ENCODE results near the gene LIM2. TPM values are rescaled to one million over a fixed set of nuclear protein-coding genes. Genes with fewer than 3 reads are reported as not detected.
A peak's percentile ranks its signal among the peaks of the same experiment; 100 is the strongest.

Gene LIM2
- polyA plus RNA-seq, 2 of the 4 experiments (the other 2 are of a cell fraction), result not detected

DNA sequence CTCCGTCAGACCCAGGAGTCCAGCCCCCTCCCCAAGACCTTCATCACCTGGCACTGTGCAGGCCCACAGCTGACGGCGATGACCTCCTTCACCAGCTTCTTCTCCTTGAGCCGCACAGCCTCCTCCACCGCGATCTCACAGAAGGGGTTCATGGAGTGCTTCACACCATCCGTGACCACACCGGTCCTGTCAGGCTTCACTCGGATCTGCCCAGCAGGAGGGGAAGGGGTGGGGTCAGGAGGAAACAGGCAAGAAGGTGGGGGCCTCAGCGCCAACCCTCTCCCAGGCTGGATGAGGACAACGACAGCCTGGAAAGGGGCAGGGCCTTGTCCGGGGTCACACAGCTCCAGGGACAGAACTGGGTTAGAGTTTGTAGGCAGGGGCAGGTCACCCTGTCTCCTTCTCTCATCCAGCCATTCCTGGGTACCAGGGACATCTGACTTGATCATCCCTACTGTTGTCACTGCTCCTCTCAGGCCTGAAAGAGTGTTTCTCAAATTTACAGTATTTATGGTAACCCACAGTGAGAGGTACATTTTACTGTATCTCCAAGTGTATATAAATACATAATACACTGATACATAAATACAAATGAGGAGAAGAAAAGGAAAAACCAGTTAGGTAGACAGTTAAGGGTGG lies 33.6 kb downstream of the LIM2 start:
- ATAC-seq, result no peak
- Histone ChIP-seq H3K4me3 (no peak overlapping the region), H3K27ac (peak overlapping the region; percentile 9 to 58; a peak in 4 of 6 replicates), H3K9me3 (no peaks in the 10 kb centered on the region), H3K4me2 (no peak overlapping the region), H3K4me1 (peaks cover 44% of the 10 kb centered on the region)
- ChIA-PET CTCF (interaction anchor here (0.9 to 1.7 kb wide), 3 partner anchors 11 to 16 kb away, joined by 3 to 4 read pairs (median 3); partner anchors contain the start of gene VSIG10L), POLR2A (no interaction called here)
- no peak for FAIRE-seq
- TF ChIP-seq CHD2 (IDR thresholded peaks at IDR 0.05; ENCODE audit: low read length, partially characterized antibody) (no peak), FOSL2 (IDR thresholded peaks at IDR 0.05) (no peak), FOSL2 (CRISPR knock-in tag; IDR thresholded peaks at IDR 0.05) (no peak), HOXA7 (CRISPR knock-in tag; IDR thresholded peaks at IDR 0.05) (no peak), RAD21 (conservative IDR thresholded peaks at IDR 0.05 in 1 of 2, IDR thresholded peaks at IDR 0.05 in 1 of 2) (no peak), SREBF2 (IDR thresholded peaks at IDR 0.05) (no peak), JUNB (IDR thresholded peaks at IDR 0.05) (no peak), HDAC2 (IDR thresholded peaks at IDR 0.05) (no peak), JUN (IDR thresholded peaks at IDR 0.05) (no peak)
- TF ChIP-seq, protein P1, sequence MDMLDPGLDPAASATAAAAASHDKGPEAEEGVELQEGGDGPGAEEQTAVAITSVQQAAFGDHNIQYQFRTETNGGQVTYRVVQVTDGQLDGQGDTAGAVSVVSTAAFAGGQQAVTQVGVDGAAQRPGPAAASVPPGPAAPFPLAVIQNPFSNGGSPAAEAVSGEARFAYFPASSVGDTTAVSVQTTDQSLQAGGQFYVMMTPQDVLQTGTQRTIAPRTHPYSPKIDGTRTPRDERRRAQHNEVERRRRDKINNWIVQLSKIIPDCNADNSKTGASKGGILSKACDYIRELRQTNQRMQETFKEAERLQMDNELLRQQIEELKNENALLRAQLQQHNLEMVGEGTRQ (IDR thresholded peaks at IDR 0.05), result no peak
- DNase-seq (ENCODE audit: low read depth in 1 of 2, low spot score in 1 of 2), result no peak
- WGBS (ENCODE audit: missing lambda C conversion rate), result 87% methylated on average over 12 of the region's 12 CpGs

DNA sequence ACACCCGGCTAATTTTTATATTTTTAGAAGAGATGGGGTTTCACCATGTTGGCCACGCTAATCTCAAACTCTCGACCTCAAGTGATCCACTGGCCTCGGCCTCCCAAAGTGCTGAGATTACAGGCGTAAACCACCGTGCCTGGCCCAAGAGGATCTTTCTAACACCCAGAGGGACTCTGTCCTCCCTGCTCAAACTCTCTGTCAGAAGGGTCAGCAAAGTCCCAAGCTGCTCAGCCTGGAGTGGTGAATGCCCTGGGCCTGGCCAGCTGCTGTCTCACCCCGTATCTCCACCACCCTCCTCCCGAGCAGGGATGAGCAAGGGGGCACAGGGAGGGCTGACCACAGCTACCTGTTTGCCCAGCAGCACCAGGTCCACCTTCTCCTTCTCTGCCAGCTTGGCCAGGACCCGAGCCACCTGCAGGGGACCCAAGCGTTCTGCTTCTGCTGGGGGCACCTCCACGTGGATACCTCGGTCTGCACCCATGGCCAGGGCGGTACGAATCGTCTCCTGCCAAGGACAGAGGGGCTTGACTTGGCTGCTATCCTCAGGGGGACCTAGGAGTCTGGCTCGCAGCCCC lies 34.9 kb downstream of the LIM2 start:
- Histone ChIP-seq H3K9me3 (no peaks in the 10 kb centered on the region), H3K27ac (peak overlapping the region in 1 of 2 experiments; percentile 83; a peak in 3 of 6 replicates), H3K4me3 (no peak overlapping the region), H3K4me2 (no peak overlapping the region), H3K4me1 (peaks cover 32% of the 10 kb centered on the region)
- no peak for FAIRE-seq
- no peak for DNase-seq (ENCODE audit: low read depth in 1 of 2, low spot score in 1 of 2)
- POLR2A ChIA-PET, result interaction anchor here (4.2 kb wide), 1 partner anchor 13 kb away, joined by 42 read pairs; no protein-coding TSS in a partner anchor
- WGBS (ENCODE audit: missing lambda C conversion rate), result 90% methylated on average over 16 of the region's 16 CpGs
- CTCF ChIA-PET, result interaction anchor here (0.6 to 1.3 kb wide), 3 partner anchors 9 to 243 kb away, joined by 3 to 4 read pairs (median 4); no protein-coding TSS in a partner anchor
- TF ChIP-seq KDM5A (IDR thresholded peaks at IDR 0.05) (no peak), TP53 (CRISPR knock-in tag; IDR thresholded peaks at IDR 0.05) (no peak), EHF (CRISPR knock-in tag; IDR thresholded peaks at IDR 0.05) (no peak), GATA3 (IDR thresholded peaks at IDR 0.05; ENCODE audit: borderline replicate concordance) (no peak), HEYL (CRISPR knock-in tag; IDR thresholded peaks at IDR 0.05) (no peak), CHD2 (IDR thresholded peaks at IDR 0.05; ENCODE audit: low read length, partially characterized antibody) (no peak), ESRRA (IDR thresholded peaks at IDR 0.05; ENCODE audit: borderline replicate concordance, low read length) (no peak), RARB (CRISPR knock-in tag; IDR thresholded peaks at IDR 0.05) (no peak), ZSCAN20 (CRISPR knock-in tag; IDR thresholded peaks at IDR 0.05) (no peak), FOXS1 (CRISPR knock-in tag; IDR thresholded peaks at IDR 0.05) (no peak), PHF8 (IDR thresholded peaks at IDR 0.05; ENCODE audit: borderline replicate concordance, low read depth) (no peak), KDM1A (IDR thresholded peaks at IDR 0.05; ENCODE audit: low read depth) (no peak), FOSL2 (IDR thresholded peaks at IDR 0.05) (no peak), FOSL2 (CRISPR knock-in tag; IDR thresholded peaks at IDR 0.05) (no peak), BHLHE40 (IDR thresholded peaks at IDR 0.05; ENCODE audit: low read depth, low read length) (no peak), EHMT2 (IDR thresholded peaks at IDR 0.05; ENCODE audit: low read depth) (no peak), CEBPB (IDR thresholded peaks at IDR 0.05) (no peak), JUN (IDR thresholded peaks at IDR 0.05) (no peak), CBX2 (IDR thresholded peaks at IDR 0.05; ENCODE audit: borderline replicate concordance, low read depth) (no peak)
- TF ChIP-seq, protein P2, sequence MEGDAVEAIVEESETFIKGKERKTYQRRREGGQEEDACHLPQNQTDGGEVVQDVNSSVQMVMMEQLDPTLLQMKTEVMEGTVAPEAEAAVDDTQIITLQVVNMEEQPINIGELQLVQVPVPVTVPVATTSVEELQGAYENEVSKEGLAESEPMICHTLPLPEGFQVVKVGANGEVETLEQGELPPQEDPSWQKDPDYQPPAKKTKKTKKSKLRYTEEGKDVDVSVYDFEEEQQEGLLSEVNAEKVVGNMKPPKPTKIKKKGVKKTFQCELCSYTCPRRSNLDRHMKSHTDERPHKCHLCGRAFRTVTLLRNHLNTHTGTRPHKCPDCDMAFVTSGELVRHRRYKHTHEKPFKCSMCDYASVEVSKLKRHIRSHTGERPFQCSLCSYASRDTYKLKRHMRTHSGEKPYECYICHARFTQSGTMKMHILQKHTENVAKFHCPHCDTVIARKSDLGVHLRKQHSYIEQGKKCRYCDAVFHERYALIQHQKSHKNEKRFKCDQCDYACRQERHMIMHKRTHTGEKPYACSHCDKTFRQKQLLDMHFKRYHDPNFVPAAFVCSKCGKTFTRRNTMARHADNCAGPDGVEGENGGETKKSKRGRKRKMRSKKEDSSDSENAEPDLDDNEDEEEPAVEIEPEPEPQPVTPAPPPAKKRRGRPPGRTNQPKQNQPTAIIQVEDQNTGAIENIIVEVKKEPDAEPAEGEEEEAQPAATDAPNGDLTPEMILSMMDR (IDR thresholded peaks at IDR 0.05), result no peak
- TF ChIP-seq, protein P3, sequence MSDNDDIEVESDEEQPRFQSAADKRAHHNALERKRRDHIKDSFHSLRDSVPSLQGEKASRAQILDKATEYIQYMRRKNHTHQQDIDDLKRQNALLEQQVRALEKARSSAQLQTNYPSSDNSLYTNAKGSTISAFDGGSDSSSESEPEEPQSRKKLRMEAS (IDR thresholded peaks at IDR 0.05), result no peak
- ATAC-seq, result no peak

Data from A549 (cell line).